Muscle of leg (tissue), 11 donors: ENCODE measurements around the gene NMU. TPM values are rescaled to one million over a fixed set of nuclear protein-coding genes. Genes with fewer than 3 reads are reported as not detected.

ENCODE experiments used
- DNase-seq: peaks from one replicate; pipeline ENCODE4 v3.0.0; 2013
- H3K27ac ChIP-seq: one replicate; pipeline ENCODE4 v1.5.1; 2013; ENCODE audit warnings: mild to moderate bottlenecking, low read length, control low read depth
- H3K27me3 ChIP-seq: one replicate; pipeline ENCODE4 v1.6.1; 2013; ENCODE audit warnings: low read length; ENCODE audit not compliant: control insufficient read depth, insufficient read depth
- H3K36me3 ChIP-seq: one replicate; pipeline ENCODE4 v1.6.1; 2013; ENCODE audit warnings: low read length; ENCODE audit not compliant: control insufficient read depth, insufficient read depth
- H3K4me1 ChIP-seq: one replicate; pipeline ENCODE4 v1.6.1; 2013; ENCODE audit warnings: low read length; ENCODE audit not compliant: control insufficient read depth, insufficient read depth
- H3K4me3 ChIP-seq: one replicate; pipeline ENCODE4 v1.5.1; 2013; ENCODE audit warnings: low read length, control low read depth
- H3K9me3 ChIP-seq: replicated peaks from 2 replicates; pipeline ENCODE4 v1.6.1; 2013; ENCODE audit warnings: low read depth, low read length; ENCODE audit not compliant: control insufficient read depth
- WGBS: methylation state at CpG from one replicate; pipeline ENCODE4 v1.1.5; 2013; ENCODE audit warnings: missing lambda C conversion rate; ENCODE audit not compliant: insufficient coverage; 5-methylcytosine and 5-hydroxymethylcytosine counted together
- polyA plus RNA-seq, 8 donors: library from polyadenylated mRNA; unstranded; fragments of 120-200 nt; gene quantifications; one replicate each; pipeline versions ENCODE4 v1.2.1 to v1.2.3, GENCODE V29; 2013; ENCODE audit warnings: inconsistent platforms in 1 of 8, low replicate concordance in 1 of 8; ENCODE audit not compliant: insufficient read length in 8 of 8, insufficient read depth in 1 of 8
- total RNA-seq: library from RNA; stranded (reverse); fragments of 120-200 nt; gene quantifications from one replicate; pipeline ENCODE4 v1.2.4, GENCODE V29; 2013

The NMU gene
- total and polyA plus RNA-seq, 9 donors = 0.34 to 2.5 (median 1.2) TPM

DNA sequence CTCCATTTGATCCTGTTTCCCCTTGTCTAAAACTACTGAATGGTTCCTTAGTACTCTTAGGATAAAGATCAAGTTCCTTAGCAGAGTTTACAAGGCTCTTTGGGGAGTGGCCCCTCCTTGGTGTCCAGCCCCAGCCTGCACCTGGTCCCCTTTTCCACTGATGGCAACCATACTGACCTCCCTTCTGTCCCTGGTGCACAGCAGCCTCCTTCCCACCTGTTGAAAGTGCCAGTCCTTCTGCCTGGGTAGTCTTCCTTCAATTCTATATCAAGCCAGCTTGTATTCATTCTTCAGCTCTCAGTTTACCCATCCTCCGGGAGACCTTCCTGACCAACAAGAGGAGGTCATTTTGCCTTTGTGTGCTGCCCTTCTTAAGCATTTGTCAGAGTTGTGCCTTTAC lies 30.4 kb upstream of the NMU start:
- Histone ChIP-seq H3K9me3 (no peaks in the 10 kb centered on the region), H3K27me3 (peaks cover 3% of the 10 kb centered on the region), H3K4me3 (no peak overlapping the region), H3K27ac (no peak overlapping the region), H3K36me3 (no peaks in the 10 kb centered on the region), H3K4me1 (no peaks in the 10 kb centered on the region)
- no CpG with 5 or more reads among the region's 1 CpG for WGBS
- DNase-seq = no peak

DNA sequence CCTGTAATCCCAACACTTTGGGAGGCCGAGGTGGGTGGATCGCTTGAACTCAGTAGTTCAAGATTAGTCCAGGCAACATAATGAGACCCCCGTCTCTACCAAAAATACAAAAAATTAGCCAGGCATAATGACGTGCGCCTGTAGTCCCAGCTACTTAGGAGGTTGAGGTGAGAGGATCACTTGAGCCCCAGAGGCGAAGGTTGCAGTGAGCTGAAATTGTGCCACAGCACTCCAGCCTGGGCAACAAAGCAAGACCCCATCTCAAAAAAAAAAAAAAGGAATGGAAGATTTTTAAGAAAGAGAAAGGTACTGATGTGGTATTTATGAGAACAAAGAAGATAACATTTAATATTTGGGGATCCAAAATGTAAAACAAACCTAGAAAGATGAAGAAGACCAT lies 27.0 kb upstream of the NMU start:
- WGBS = 92% methylated on average over 2 of the region's 6 CpGs
- no peak for DNase-seq
- Histone ChIP-seq H3K9me3 (no peaks in the 10 kb centered on the region), H3K36me3 (no peaks in the 10 kb centered on the region), H3K4me3 (no peak overlapping the region), H3K27me3 (peaks cover 3% of the 10 kb centered on the region), H3K4me1 (no peaks in the 10 kb centered on the region), H3K27ac (no peak overlapping the region)

DNA sequence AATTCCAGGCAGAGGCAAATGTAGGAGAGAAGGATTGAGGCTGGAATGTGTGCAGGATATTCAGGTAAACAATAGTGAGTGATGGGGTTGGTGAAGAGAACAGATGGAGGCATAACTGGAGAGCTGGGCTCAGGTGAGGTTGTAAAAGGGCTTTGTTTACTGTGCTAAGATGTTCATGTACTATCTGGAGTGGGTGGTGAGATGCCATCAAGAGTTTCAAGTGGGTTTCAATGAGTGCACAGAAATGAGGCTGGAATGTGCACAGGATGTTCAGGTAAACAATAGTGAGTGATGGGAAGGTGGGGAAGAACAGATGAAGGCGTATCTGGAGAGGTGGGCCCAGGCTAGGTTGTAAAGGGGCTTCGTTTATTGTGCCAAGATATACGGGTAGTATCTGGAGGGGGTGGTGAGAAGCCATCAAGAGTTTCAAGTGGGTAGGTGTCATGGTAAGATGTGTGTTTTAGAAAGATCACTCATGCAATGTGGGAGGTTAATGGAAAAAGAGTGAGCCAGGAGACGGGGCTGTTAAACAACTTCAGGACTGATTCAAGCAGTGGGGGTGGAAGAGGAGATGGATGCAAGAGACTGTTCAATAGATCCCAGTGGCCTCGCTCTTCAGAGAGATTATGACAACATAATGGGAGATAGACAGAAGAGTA lies 25.4 kb upstream of the NMU start:
- no peak for DNase-seq
- WGBS = 59% methylated on average over 4 of the region's 5 CpGs
- H3K27me3 ChIP-seq = peaks cover 3% of the 10 kb centered on the region
- no peaks in the 10 kb centered on the region for H3K4me1 ChIP-seq
- no peaks in the 10 kb centered on the region for H3K36me3 ChIP-seq
- no peaks in the 10 kb centered on the region for H3K9me3 ChIP-seq
- no peak overlapping the region for H3K4me3 ChIP-seq
- H3K27ac ChIP-seq = no peak overlapping the region

DNA sequence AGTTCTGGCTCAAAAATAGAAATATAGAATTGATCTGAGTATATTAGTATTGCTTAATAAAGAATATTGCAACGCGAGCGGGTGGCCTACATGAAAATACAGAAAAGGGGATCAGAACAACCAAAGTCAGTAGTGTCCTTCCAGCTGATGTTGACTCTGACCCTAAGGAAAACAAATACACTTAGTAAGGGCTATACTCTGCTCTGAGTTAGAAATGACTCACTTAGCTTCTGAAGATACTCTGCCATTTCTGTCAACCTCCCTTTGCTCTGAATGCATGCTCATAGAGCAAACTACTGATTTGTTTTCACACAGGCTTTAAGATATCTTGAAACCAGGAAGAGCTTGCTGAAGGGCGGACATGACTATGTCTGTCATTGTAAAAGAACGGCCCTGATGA lies 22.6 kb upstream of the NMU start:
- Histone ChIP-seq H3K36me3 (no peaks in the 10 kb centered on the region), H3K27me3 (peaks cover 3% of the 10 kb centered on the region), H3K9me3 (no peaks in the 10 kb centered on the region), H3K4me3 (no peak overlapping the region), H3K27ac (no peak overlapping the region), H3K4me1 (no peaks in the 10 kb centered on the region)
- 98% methylated on average over 5 of the region's 5 CpGs for WGBS
- DNase-seq = no peak

DNA sequence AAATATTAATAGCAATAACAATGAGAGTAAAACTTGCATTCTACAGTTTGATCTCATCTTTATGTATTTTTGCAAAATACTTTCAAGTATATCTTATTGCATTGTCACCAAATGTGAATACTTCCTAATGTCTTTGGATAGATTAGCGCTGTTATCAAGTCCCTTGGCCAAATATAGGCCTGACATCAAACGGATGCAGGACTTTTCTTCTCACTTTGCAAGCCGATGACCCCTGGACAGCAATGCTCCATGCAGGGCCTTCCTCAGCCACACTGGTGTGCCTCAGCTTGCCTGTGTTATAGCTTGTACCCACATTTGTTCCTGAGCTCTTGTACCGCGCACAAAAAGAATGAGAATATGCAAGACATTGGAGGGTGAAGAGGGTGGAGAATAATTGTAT lies 18.0 kb upstream of the NMU start:
- no peak overlapping the region for H3K27ac ChIP-seq
- H3K27me3 ChIP-seq = no peaks in the 10 kb centered on the region
- WGBS = 91% methylated on average over 5 of the region's 5 CpGs
- no peak for DNase-seq
- no peaks in the 10 kb centered on the region for H3K36me3 ChIP-seq
- H3K9me3 ChIP-seq = no peaks in the 10 kb centered on the region
- no peaks in the 10 kb centered on the region for H3K4me1 ChIP-seq
- H3K4me3 ChIP-seq = no peak overlapping the region

DNA sequence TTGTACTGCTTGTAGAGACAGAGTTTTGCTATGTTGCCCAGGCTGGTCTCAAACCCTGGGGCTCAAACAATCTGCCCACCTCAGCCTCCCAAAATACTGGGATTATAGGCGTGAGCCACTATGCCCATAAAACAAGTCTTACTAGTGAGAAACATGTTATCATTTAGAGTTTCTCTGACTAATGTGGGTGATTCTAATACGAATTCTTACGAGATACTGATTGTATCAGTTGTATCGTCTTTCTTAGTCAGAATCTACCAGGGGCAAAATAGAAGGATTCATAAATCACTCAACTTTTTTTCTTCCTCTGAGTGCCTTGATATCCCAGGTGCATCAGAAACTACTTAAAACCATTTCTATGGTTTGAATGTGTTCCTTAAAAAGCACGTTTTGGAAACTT lies 14.4 kb upstream of the NMU start:
- Histone ChIP-seq H3K36me3 (no peaks in the 10 kb centered on the region), H3K9me3 (no peaks in the 10 kb centered on the region), H3K4me3 (no peak overlapping the region), H3K27me3 (no peaks in the 10 kb centered on the region), H3K27ac (no peak overlapping the region), H3K4me1 (no peaks in the 10 kb centered on the region)
- no CpG with 5 or more reads among the region's 5 CpGs for WGBS
- no peak for DNase-seq

DNA sequence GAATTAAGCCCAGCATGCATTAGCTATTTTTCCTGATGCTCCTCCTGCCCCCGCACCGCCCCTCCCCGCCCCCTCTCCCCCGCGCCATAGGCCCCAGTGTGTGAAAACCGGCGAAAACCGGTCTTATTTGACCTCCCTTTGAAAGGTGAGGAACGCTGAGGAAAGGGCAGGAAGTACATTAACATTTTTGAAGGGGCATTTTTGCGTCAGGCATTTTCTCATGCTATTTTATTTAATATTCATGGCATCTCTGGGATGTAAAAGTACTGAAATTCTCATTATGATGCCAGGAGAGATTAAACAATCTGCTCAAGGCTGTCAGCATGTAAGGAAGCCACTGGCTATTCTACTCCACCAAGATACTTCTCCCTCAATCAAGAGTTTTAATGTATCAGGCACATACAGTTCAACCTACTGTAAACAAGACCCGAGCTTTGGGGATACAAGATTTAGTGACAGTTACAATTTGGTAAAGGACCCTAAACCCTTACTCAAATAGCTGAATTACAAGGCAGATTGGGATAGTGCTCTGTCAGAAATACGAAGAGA lies 1.2 kb upstream of the NMU start:
- no CpG with 5 or more reads among the region's 12 CpGs for WGBS
- H3K36me3 ChIP-seq = no peaks in the 10 kb centered on the region
- no peak overlapping the region for H3K27ac ChIP-seq
- H3K27me3 ChIP-seq = peaks cover 25% of the 10 kb centered on the region
- no peak overlapping the region for H3K4me3 ChIP-seq
- no peak for DNase-seq
- no peaks in the 10 kb centered on the region for H3K9me3 ChIP-seq
- peaks cover 13% of the 10 kb centered on the region for H3K4me1 ChIP-seq

DNA sequence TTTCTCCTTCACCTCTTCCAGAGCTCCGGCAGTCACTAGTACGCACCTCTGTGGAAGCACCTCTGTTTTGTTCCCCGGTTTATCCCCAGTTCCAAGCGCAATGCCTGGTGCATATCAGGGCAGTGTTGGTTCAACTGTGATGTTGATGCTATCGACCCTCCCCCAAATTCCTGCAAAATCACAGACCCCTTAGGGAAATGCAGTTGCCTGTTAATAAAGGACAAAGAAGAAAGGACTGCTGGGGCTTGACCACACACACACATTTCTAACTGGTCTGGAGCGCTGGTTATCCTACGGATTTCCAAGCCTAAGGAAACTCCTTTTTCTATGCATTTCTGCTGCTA lies 530 bp upstream of the NMU start:
- Histone ChIP-seq H3K4me3 (peak overlapping the region; percentile 24), H3K4me1 (peaks cover 13% of the 10 kb centered on the region), H3K36me3 (no peaks in the 10 kb centered on the region), H3K27ac (no peak overlapping the region), H3K27me3 (peaks cover 25% of the 10 kb centered on the region), H3K9me3 (no peaks in the 10 kb centered on the region)
- DNase-seq = no peak
- 14% methylated on average over 2 of the region's 7 CpGs for WGBS

DNA sequence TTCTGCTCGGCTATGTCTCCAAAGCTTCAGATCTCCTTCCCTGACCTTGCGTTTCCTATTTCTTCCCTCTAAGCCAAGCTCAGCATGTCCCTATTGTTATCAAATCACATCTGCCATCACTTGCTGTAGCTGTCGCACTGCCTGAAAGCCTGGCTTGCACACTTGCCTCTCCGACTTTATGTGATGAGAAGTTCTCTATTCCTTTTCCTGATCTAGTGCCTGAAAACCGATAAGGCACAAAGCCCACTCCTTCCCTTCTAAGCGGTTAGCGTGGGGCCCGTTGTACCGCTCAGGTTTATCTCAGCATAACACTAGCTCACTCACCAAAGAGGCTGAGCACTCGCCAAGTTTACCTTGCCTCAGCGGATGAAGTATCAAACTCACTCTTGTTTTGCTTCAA lies 816 bp downstream of the NMU start:
- DNase-seq = no peak
- peaks cover 25% of the 10 kb centered on the region for H3K27me3 ChIP-seq
- no peak overlapping the region for H3K27ac ChIP-seq
- H3K36me3 ChIP-seq = no peaks in the 10 kb centered on the region
- peaks cover 13% of the 10 kb centered on the region for H3K4me1 ChIP-seq
- H3K4me3 ChIP-seq = no peak overlapping the region
- 7% methylated on average over 11 of the region's 11 CpGs for whole genome bisulfite sequencing
- no peaks in the 10 kb centered on the region for H3K9me3 ChIP-seq

DNA sequence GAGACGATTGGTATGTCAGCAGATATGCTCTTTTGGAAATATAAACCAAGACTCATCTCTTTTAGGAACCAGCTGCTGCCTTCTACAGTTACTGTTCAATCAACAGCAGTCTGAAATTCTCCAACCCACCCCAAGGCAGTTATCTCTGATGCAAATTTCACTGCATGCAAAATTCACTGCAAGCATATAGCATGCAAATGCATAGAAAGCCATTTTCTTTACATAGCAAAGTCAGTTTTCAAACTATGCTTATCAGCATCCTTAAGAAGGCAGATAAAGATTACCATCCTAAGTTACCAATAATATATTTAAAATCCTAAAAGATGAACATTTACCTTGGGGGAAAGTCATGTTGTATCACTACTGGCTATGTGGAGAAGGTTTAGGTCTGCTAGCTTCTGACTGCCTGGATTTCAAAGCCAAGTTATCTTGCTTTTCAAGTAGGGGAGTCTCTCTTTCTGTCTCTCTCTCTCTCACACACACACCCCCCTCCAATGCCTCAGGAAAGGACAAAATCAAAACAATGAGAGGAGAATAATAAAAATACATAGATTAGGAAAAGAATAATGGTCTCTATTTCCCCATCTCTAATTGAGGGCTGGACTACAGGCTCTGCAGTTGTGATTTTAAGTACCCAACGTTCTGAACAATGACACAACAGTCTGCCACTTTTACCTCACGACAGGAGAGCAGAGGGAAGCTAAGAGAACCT lies 1.5 kb downstream of the NMU start:
- H3K27ac ChIP-seq = no peak overlapping the region
- 17% methylated on average over 1 of the region's 3 CpGs for WGBS
- H3K36me3 ChIP-seq = no peaks in the 10 kb centered on the region
- DNase-seq = no peak
- no peaks in the 10 kb centered on the region for H3K9me3 ChIP-seq
- peaks cover 13% of the 10 kb centered on the region for H3K4me1 ChIP-seq
- no peak overlapping the region for H3K4me3 ChIP-seq
- H3K27me3 ChIP-seq = peaks cover 25% of the 10 kb centered on the region
